Memory B cell (primary cell): ENCODE measurements around the gene ERAP2.

Source experiments
- ATAC-seq: fragments of 150-1000 bp; cut with Tn5 transposase; 2 replicates; pipeline ENCODE4 v1.10.0; 2021; ENCODE audit warnings: low read depth, mild to moderate bottlenecking, moderate library complexity
- DNase-seq, 2 donors: peaks; one replicate each; pipeline ENCODE4 v3.0.0; 2022; ENCODE audit warnings: low spot score in 2 of 2
- H3K27ac Mint-ChIP-seq: one replicate; pipeline ENCODE4 v1.8.0; 2022; ENCODE audit warnings: mild to moderate bottlenecking, moderate library complexity, mixed read lengths
- H3K27me3 Mint-ChIP-seq: one replicate; pipeline ENCODE4 v1.8.0; 2022; ENCODE audit warnings: mixed read lengths
- H3K36me3 Mint-ChIP-seq: one replicate; pipeline ENCODE4 v1.8.0; 2022; ENCODE audit warnings: mild to moderate bottlenecking, mixed read lengths
- H3K4me1 Mint-ChIP-seq: one replicate; pipeline ENCODE4 v1.8.0; 2022; ENCODE audit warnings: mixed read lengths
- H3K4me3 Mint-ChIP-seq: one replicate; pipeline ENCODE4 v1.8.0; 2022; ENCODE audit warnings: mild to moderate bottlenecking, moderate library complexity, mixed read lengths
- H3K9me3 Mint-ChIP-seq: one replicate; pipeline ENCODE4 v1.8.0; 2022; ENCODE audit warnings: mixed read lengths

The ERAP2 gene

GRCh38 chr5:96893342-96893741, 17.0 kb downstream of the ERAP2 start:
- no peak for ATAC-seq
- Mint-ChIP-seq H3K27ac (peak overlapping the region; percentile 61), H3K27me3 (no peaks in the 10 kb centered on the region), H3K36me3 (peaks cover 38% of the 10 kb centered on the region), H3K4me3 (no peak overlapping the region), H3K9me3 (no peaks in the 10 kb centered on the region), H3K4me1 (peaks cover 26% of the 10 kb centered on the region)
- DNase-seq = no peak

DNA sequence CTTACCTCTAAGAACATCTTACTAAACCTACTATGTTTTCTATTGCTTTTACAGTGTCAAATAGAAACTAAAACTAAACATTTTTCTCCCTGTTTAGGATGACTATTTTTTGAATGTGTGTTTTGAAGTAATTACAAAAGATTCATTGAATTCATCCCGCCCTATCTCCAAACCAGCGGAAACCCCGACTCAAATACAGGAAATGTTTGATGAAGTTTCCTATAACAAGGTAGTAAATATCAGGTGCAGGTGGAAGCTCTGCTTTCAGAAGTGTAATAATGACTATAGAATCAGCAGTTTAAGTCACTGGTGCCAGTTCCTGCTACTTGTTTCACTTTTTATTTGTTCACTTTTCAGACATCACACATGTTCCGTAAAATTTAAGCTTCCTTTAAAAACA, 20.0 kb downstream of the ERAP2 start:
- DNase-seq (peak in 1 of 2 donors; percentile 18), ATAC-seq (peak; percentile 77)
- Mint-ChIP-seq H3K9me3 (no peaks in the 10 kb centered on the region), H3K4me1 (peaks cover 28% of the 10 kb centered on the region), H3K27me3 (no peaks in the 10 kb centered on the region), H3K36me3 (peaks cover 37% of the 10 kb centered on the region), H3K27ac (peak overlapping the region; percentile 98), H3K4me3 (peak overlapping the region; percentile 88)

DNA sequence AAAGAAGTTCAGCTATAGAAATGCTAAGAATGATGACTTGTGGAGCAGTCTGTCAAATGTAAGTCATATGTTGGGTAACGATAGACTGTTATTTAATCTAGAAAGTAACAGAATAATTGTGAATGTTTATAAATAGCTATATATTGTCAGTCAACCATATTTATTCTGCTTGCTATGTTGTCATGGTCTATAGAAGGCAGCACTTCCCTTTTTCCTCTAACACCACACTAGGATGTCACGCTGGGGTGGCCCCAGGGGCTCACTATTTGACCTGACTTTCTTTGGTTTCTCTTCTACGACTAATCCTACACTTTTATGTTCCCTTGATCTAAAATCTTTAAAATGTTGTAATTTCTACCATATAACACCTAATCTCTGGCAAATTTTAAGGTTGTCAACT, 20.5 kb downstream of the ERAP2 start:
- peaks cover 42% of the 10 kb centered on the region for H3K36me3 Mint-ChIP-seq
- H3K27me3 Mint-ChIP-seq = no peaks in the 10 kb centered on the region
- DNase-seq = peak in 1 of 2 donors; percentile 60
- H3K4me3 Mint-ChIP-seq = peak overlapping the region; percentile 88
- peak; percentile 96 for ATAC-seq
- H3K27ac Mint-ChIP-seq = peak overlapping the region; percentile 98
- no peaks in the 10 kb centered on the region for H3K9me3 Mint-ChIP-seq
- H3K4me1 Mint-ChIP-seq = peaks cover 29% of the 10 kb centered on the region

DNA sequence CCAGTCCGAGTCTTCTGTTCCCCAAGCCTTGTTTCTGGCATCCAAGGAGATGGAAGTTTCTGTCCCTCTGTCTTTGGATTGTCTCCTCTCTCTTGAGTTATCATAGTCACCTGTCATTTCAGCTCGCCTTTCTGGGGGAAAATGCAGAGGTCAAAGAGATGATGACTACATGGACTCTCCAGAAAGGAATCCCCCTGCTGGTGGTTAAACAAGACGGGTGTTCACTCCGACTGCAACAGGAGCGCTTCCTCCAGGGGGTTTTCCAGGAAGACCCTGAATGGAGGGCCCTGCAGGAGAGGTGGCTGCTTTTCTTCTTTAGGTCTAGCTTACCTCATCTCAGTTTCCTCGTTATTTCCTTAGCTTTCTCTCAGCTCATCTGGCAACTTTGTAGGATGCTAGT, 25.1 kb downstream of the ERAP2 start:
- H3K4me1 Mint-ChIP-seq = peaks cover 22% of the 10 kb centered on the region
- ATAC-seq (no peak), DNase-seq (no peak)
- H3K27me3 Mint-ChIP-seq = no peaks in the 10 kb centered on the region
- H3K4me3 Mint-ChIP-seq = no peak overlapping the region
- peaks cover 40% of the 10 kb centered on the region for H3K36me3 Mint-ChIP-seq
- H3K9me3 Mint-ChIP-seq = peaks cover 1% of the 10 kb centered on the region
- peak overlapping the region; percentile 82 for H3K27ac Mint-ChIP-seq

DNA sequence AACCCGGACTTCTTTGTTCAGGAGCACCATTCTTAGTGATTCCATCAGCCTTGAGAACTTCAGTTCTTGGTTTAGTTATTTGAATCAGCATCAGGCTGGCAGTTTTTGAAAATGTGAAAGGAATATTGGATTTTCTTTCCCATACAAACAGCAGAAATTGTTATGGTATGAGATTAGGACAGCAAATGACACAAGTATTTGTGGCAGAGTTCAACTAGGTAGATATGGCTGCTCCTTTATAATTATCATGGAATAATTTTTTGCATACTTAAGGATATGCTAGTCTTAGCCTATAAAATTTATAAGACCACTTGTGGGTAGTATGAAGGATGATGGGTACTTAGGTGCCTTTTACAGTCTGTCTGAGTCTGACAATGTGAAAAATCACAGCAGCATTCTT, 25.5 kb downstream of the ERAP2 start:
- Mint-ChIP-seq H3K36me3 (peaks cover 40% of the 10 kb centered on the region), H3K27me3 (no peaks in the 10 kb centered on the region), H3K4me3 (no peak overlapping the region), H3K9me3 (peaks cover 1% of the 10 kb centered on the region), H3K4me1 (peaks cover 22% of the 10 kb centered on the region), H3K27ac (peak overlapping the region; percentile 82)
- DNase-seq = no peak
- ATAC-seq = no peak

DNA sequence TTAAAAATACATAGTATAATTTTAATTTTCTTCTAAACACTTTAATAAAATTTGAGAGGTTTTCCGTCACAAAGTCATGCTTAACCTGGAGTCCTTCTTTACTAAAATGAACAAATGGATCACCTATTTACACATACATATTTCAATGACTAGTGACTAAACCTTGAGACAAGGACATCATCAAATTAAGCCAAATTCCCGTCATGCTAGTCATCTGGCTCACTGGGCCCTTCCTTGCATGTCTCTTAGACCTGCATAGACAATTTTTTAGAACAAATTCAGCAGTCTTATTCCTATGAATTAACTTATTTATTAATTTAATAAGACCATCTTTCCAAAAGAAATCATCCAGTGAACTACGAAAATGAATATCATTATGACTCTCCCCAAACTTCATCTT, 26.6 kb downstream of the ERAP2 start:
- no peak for ATAC-seq
- Mint-ChIP-seq H3K9me3 (peaks cover 1% of the 10 kb centered on the region), H3K36me3 (peaks cover 41% of the 10 kb centered on the region), H3K4me1 (peaks cover 17% of the 10 kb centered on the region), H3K4me3 (no peak overlapping the region), H3K27ac (no peak overlapping the region), H3K27me3 (no peaks in the 10 kb centered on the region)
- DNase-seq = no peak

- Mint-ChIP-seq H3K4me1 (peaks cover 17% of the 10 kb centered on the region), H3K27me3 (no peaks in the 10 kb centered on the region), H3K27ac (no peak overlapping the region), H3K9me3 (peaks cover 1% of the 10 kb centered on the region), H3K4me3 (no peak overlapping the region), H3K36me3 (peaks cover 42% of the 10 kb centered on the region)
- ATAC-seq (no peak), DNase-seq (no peak)
Measured at GRCh38 chr5:96903300-96903699, 27.0 kb downstream of the ERAP2 start.

DNA sequence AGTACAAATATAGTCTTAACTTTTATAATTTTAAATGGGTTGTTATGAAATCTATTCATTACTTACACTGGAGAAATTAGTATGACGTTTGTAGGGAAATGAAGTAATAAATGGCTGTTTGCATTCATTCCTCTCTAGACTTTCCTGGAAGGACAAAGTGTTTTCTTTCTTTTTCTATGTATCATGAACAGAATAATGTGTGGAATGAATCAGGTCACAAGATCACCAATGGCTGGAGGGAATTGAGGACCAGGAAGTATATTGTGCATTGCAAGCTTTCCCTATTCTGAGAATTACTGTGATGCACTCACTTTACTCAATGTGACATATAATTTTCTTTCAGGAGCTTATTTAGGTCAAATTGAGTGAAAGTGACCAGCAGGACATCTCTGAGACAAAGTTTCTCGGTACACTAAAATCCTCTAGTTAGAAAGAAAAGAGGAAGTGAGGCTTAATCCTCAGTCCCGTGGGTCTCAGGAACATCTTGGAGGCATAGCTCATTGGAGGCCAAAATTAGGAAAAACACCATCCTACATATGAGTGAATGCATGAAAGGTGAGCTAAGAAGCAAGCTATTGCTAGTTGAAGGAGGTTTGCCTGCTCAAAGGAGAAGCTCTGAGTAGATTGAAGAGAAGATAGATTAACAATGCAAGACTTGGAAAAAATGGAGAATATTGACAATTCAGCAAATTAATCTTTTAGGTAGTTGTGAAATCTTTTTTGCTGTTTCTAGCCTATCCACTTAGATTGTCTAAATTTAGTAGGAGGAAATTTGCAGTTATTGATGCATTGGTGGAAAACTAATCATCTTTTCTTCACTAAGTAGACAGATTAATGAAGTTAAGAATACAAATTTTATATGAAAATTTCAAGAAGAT, 28.0 kb downstream of the ERAP2 start:
- peak overlapping the region; percentile 53 for H3K27ac Mint-ChIP-seq
- ATAC-seq (no peak), DNase-seq (no peak)
- no peaks in the 10 kb centered on the region for H3K27me3 Mint-ChIP-seq
- peaks cover 13% of the 10 kb centered on the region for H3K4me1 Mint-ChIP-seq
- H3K36me3 Mint-ChIP-seq = peaks cover 44% of the 10 kb centered on the region
- peaks cover 1% of the 10 kb centered on the region for H3K9me3 Mint-ChIP-seq
- H3K4me3 Mint-ChIP-seq = no peak overlapping the region

- H3K27me3 Mint-ChIP-seq = no peaks in the 10 kb centered on the region
- DNase-seq (no peak), ATAC-seq (no peak)
- no peak overlapping the region for H3K4me3 Mint-ChIP-seq
- peak overlapping the region; percentile 87 for H3K27ac Mint-ChIP-seq
- peaks cover 1% of the 10 kb centered on the region for H3K9me3 Mint-ChIP-seq
- peaks cover 43% of the 10 kb centered on the region for H3K36me3 Mint-ChIP-seq
- H3K4me1 Mint-ChIP-seq = peaks cover 13% of the 10 kb centered on the region
Measured at GRCh38 chr5:96905864-96906263, 29.6 kb downstream of the ERAP2 start.

DNA sequence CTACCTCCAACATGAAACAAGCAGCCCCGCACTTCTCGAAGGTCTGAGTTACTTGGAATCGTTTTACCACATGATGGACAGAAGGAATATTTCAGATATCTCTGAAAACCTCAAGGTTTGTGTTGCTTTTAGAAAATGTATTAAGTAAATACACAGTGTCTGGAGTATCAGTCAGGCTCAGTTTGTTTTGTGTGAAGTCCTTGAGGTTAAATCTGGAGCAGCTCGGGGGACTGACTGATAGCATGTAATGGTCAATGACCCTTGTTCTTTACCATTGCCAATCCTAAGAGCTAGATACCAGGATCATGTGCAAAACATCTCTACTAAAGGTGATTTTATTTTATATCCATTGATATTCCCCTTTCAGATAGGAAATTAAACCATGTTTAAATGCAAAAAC, 32.7 kb downstream of the ERAP2 start:
- DNase-seq (no peak), ATAC-seq (no peak)
- Mint-ChIP-seq H3K4me1 (peaks cover 10% of the 10 kb centered on the region), H3K4me3 (no peak overlapping the region), H3K9me3 (peaks cover 1% of the 10 kb centered on the region), H3K27ac (no peak overlapping the region), H3K36me3 (peaks cover 27% of the 10 kb centered on the region), H3K27me3 (no peaks in the 10 kb centered on the region)

- Mint-ChIP-seq H3K4me1 (peaks cover 8% of the 10 kb centered on the region), H3K4me3 (no peak overlapping the region), H3K27ac (no peak overlapping the region)
Measured at GRCh38 chr5:96909435-96909834, 33.1 kb downstream of the ERAP2 start.

GRCh38 chr5:96911139-96911538, 34.8 kb downstream of the ERAP2 start:
- H3K9me3 Mint-ChIP-seq = peaks cover under 1% of the 10 kb centered on the region
- no peak for DNase-seq
- peaks cover 23% of the 10 kb centered on the region for H3K36me3 Mint-ChIP-seq
- no peak overlapping the region for H3K4me3 Mint-ChIP-seq
- H3K4me1 Mint-ChIP-seq = peaks cover 5% of the 10 kb centered on the region
- ATAC-seq = no peak
- H3K27ac Mint-ChIP-seq = no peak overlapping the region
- no peaks in the 10 kb centered on the region for H3K27me3 Mint-ChIP-seq

More at GRCh38 chr5:96909435-96909834, 33.1 kb downstream of the ERAP2 start:
- Mint-ChIP-seq H3K36me3 (peaks cover 27% of the 10 kb centered on the region), H3K9me3 (peaks cover 1% of the 10 kb centered on the region), H3K27me3 (no peaks in the 10 kb centered on the region)
- no peak for ATAC-seq
- no peak for DNase-seq

DNA sequence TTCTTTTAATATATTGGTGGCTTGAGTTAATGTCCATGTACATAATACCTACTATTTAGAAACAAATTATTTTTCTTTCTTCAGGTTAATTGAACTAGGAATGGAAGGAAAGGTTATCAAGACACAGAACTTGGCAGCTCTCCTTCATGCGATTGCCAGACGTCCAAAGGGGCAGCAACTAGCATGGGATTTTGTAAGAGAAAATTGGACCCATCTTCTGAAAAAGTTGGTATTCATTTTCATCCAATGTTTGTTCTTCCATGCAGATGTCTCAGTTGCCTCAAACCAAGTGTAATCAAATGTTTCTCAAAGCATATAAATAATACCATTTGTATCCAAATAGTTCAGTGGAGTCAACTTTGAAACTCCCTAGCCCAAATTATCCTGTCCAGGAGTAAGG, 36.9 kb downstream of the ERAP2 start:
- Mint-ChIP-seq H3K4me1 (peaks cover 4% of the 10 kb centered on the region), H3K4me3 (no peak overlapping the region), H3K9me3 (no peaks in the 10 kb centered on the region), H3K27ac (no peak overlapping the region), H3K27me3 (no peaks in the 10 kb centered on the region), H3K36me3 (peaks cover 27% of the 10 kb centered on the region)
- DNase-seq (no peak), ATAC-seq (no peak)

GRCh38 chr5:96919754-96920197, 43.5 kb downstream of the ERAP2 start:
- Mint-ChIP-seq H3K27ac (peak overlapping the region; percentile 71), H3K4me1 (peaks cover 21% of the 10 kb centered on the region), H3K27me3 (no peaks in the 10 kb centered on the region), H3K36me3 (peaks cover 14% of the 10 kb centered on the region), H3K4me3 (no peak overlapping the region), H3K9me3 (no peaks in the 10 kb centered on the region)
- no peak for ATAC-seq
- no peak for DNase-seq
